GM23338 (cell line): Measurements from ENCODE around the gene SLC19A2. TPM values are rescaled to one million over a fixed set of nuclear protein-coding genes. Genes with fewer than 3 reads are reported as not detected.

Source experiments
- ATAC-seq: fragments of 200-7000 bp; cut with Tn5 transposase; 3 replicates; pipeline ENCODE4 v1.9.1; 2020
- DNase-seq: peaks from one replicate; pipeline ENCODE4 v3.0.0-alpha.2; 2015; ENCODE audit warnings: low spot score
- H2AFZ ChIP-seq: fragments of 200-600 bp; sonication (generic); 2 replicates; pipeline ENCODE4 v1.8.0; 2016; ENCODE audit warnings: antibody characterized with exemption, mild to moderate bottlenecking, moderate library complexity
- H3F3A ChIP-seq: fragments of 200-600 bp; sonication (generic); replicated peaks from 2 replicates; pipeline ENCODE4 v1.8.0; 2017; ENCODE audit warnings: antibody characterized with exemption, mixed run types, low read depth
- H3K27ac ChIP-seq: fragments of 200-600 bp; sonication (generic); 2 replicates; pipeline ENCODE4 v1.6.1; 2016; ENCODE audit warnings: low read depth
- H3K27me3 ChIP-seq: fragments of 200-600 bp; sonication (generic); 2 replicates; pipeline ENCODE4 v1.8.0; 2016; ENCODE audit warnings: mild to moderate bottlenecking, mixed run types, moderate library complexity; ENCODE audit not compliant: insufficient read depth
- H3K36me3 ChIP-seq: fragments of 200-600 bp; sonication (generic); 2 replicates; pipeline ENCODE4 v1.8.0; 2016; ENCODE audit warnings: mild to moderate bottlenecking; ENCODE audit not compliant: insufficient read depth
- H3K4me1 ChIP-seq: fragments of 200-600 bp; sonication (generic); 2 replicates; pipeline ENCODE4 v1.8.0; 2016; ENCODE audit warnings: mild to moderate bottlenecking, moderate library complexity; ENCODE audit not compliant: insufficient read depth
- H3K4me2 ChIP-seq: fragments of 200-600 bp; sonication (generic); 2 replicates; pipeline ENCODE4 v1.7.1; 2017; ENCODE audit warnings: mixed run types
- H3K4me3 ChIP-seq: fragments of 200-600 bp; sonication (generic); 2 replicates; pipeline ENCODE4 v1.6.1; 2016; ENCODE audit warnings: mixed run types
- H3K79me2 ChIP-seq: fragments of 200-600 bp; sonication (generic); replicated peaks from 2 replicates; pipeline ENCODE4 v1.8.0; 2017; ENCODE audit warnings: mild to moderate bottlenecking; ENCODE audit not compliant: insufficient read depth
- H3K9me2 ChIP-seq: fragments of 200-600 bp; sonication (generic); 2 replicates; pipeline ENCODE4 v1.8.0; 2017; ENCODE audit not compliant: insufficient read depth
- H4K20me1 ChIP-seq: fragments of 200-600 bp; sonication (generic); replicated peaks from 2 replicates; pipeline ENCODE4 v1.8.0; 2017; ENCODE audit warnings: mild to moderate bottlenecking; ENCODE audit not compliant: insufficient read depth
- H3K27ac Mint-ChIP-seq: 2 replicates; pipeline ENCODE4 v1.8.0; 2020; ENCODE audit warnings: inconsistent platforms, mild to moderate bottlenecking, moderate library complexity, mixed read lengths
- H3K27me3 Mint-ChIP-seq: 3 replicates; pipeline ENCODE4 v1.8.0; 2022; ENCODE audit warnings: low read depth, mild to moderate bottlenecking, moderate library complexity, mixed read lengths, inconsistent platforms; ENCODE audit not compliant: insufficient read depth, poor library complexity
- H3K36me3 Mint-ChIP-seq: 3 replicates; pipeline ENCODE4 v1.8.0; 2021; ENCODE audit warnings: low read depth, mild to moderate bottlenecking, inconsistent platforms, moderate library complexity, mixed read lengths
- H3K4me1 Mint-ChIP-seq: 3 replicates; pipeline ENCODE4 v1.8.0; 2020; ENCODE audit warnings: mild to moderate bottlenecking, inconsistent platforms, mixed read lengths
- H3K4me3 Mint-ChIP-seq: 3 replicates; pipeline ENCODE4 v1.8.0; 2021; ENCODE audit warnings: moderate library complexity, mild to moderate bottlenecking, inconsistent platforms, mixed read lengths
- H3K9me3 Mint-ChIP-seq: 3 replicates; pipeline ENCODE4 v1.8.0; 2020; ENCODE audit warnings: moderate library complexity, mild to moderate bottlenecking, inconsistent platforms, mixed read lengths
- ETS1 ChIP-seq: IDR thresholded peaks from 2 replicates; pipeline ENCODE4 v1.6.1; 2016; ENCODE audit warnings: antibody characterized with exemption
- EZH2 ChIP-seq: fragments of 200-600 bp; sonication (generic); IDR thresholded peaks from one replicate; pipeline ENCODE4 v1.8.0; 2017; ENCODE audit warnings: antibody characterized with exemption, mild to moderate bottlenecking, low read depth; ENCODE audit not compliant: unreplicated experiment
- EZH2phosphoT487 ChIP-seq: fragments of 200-600 bp; sonication (generic); IDR thresholded peaks from one replicate; pipeline ENCODE4 v1.8.1; 2018; ENCODE audit warnings: antibody characterized with exemption; ENCODE audit not compliant: unreplicated experiment
- JUNB ChIP-seq: IDR thresholded peaks from one replicate; pipeline ENCODE4 v1.6.1; 2016; ENCODE audit warnings: antibody characterized with exemption; ENCODE audit not compliant: unreplicated experiment
- POLR2AphosphoS5 ChIP-seq: IDR thresholded peaks from 2 replicates; pipeline ENCODE4 v1.6.1; 2016; ENCODE audit warnings: antibody characterized with exemption, low read depth
- REST ChIP-seq: IDR thresholded peaks from one replicate; pipeline ENCODE4 v1.6.1; 2018; ENCODE audit warnings: antibody characterized with exemption; ENCODE audit not compliant: unreplicated experiment
- STAT1 ChIP-seq: IDR thresholded peaks from one replicate; pipeline ENCODE4 v1.6.1; 2016; ENCODE audit warnings: antibody characterized with exemption; ENCODE audit not compliant: unreplicated experiment
- ZNF114 ChIP-seq: fragments of 250-450 bp; sonication (Bioruptor Pico); IDR thresholded peaks from 2 replicates; pipeline ENCODE4 v1.5.0; 2020; ENCODE audit warnings: mild to moderate bottlenecking, moderate library complexity
- ZNF331 ChIP-seq: fragments of 250-450 bp; sonication (Bioruptor Pico); IDR thresholded peaks from 2 replicates; pipeline ENCODE4 v1.5.0; 2020; ENCODE audit warnings: low read depth, mild to moderate bottlenecking, moderate library complexity
- ZNF462 ChIP-seq: fragments of 250-450 bp; sonication (Bioruptor Pico); IDR thresholded peaks from 2 replicates; pipeline ENCODE4 v1.5.0; 2020; ENCODE audit warnings: mild to moderate bottlenecking, moderate library complexity
- polyA plus RNA-seq: library from polyadenylated mRNA; unstranded; fragments of >200 nt; fragmentation: Nextera tagmentation; extraction: Ambion mirVana; gene quantifications from 2 replicates; pipeline ENCODE4 v1.2.1, GENCODE V29; 2016
- total RNA-seq: library from RNA; depleted of rRNA; stranded (reverse); fragments of >200 nt; shearing (Covaris generic); gene quantifications from 2 replicates; pipeline ENCODE4 v1.2.3, GENCODE V29; 2014

Gene SLC19A2
- total and polyA plus RNA-seq, 2 experiments from 2014 or later, result 11.1 to 39.1 TPM

- Mint-ChIP-seq H3K9me3 (no peaks in the 10 kb centered on the region), H3K36me3 (no peaks in the 10 kb centered on the region), H3K27ac (no peak overlapping the region), H3K4me3 (no peak overlapping the region), H3K4me1 (peaks cover 6% of the 10 kb centered on the region), H3K27me3 (no peaks in the 10 kb centered on the region)
- no peak overlapping the region for H3K27ac ChIP-seq
- no peak overlapping the region for H3K4me2 ChIP-seq
- ATAC-seq, result no peak
- H3K4me3 ChIP-seq, result no peak overlapping the region
- no peaks in the 10 kb centered on the region for H3K36me3 ChIP-seq
- no peaks in the 10 kb centered on the region for H3K27me3 ChIP-seq
- no peaks in the 10 kb centered on the region; the same call in 1 of the 2 replicates for H3K4me1 ChIP-seq
- no peak overlapping the region for H2AFZ ChIP-seq
- no peaks in the 10 kb centered on the region for H3K9me2 ChIP-seq
- no peaks in the 10 kb centered on the region for H4K20me1 ChIP-seq
- H3K79me2 ChIP-seq, result no peaks in the 10 kb centered on the region
- TF ChIP-seq ZNF462 (CRISPR knock-in tag), result no peak
- no peak for TF ChIP-seq ETS1
- TF ChIP-seq STAT1, result no peak
- no peak for TF ChIP-seq ZNF331 (CRISPR knock-in tag)
- TF ChIP-seq REST, result no peak
- no peak for TF ChIP-seq POLR2AphosphoS5
- TF ChIP-seq EZH2, result no peak
- no peak for TF ChIP-seq JUNB
- no peak for TF ChIP-seq ZNF114 (CRISPR knock-in tag)
- no peak for TF ChIP-seq EZH2phosphoT487
- no peak for DNase-seq
- no peaks in the 10 kb centered on the region for H3F3A ChIP-seq
Observed at GRCh38 chr1:169514566-169515270, 29.0 kb upstream of the SLC19A2 start.
